Muscle layer of duodenum (tissue), 2 donors: ENCODE data around the gene DCLK1.

Experiments
- H3K27ac ChIP-seq: one replicate; pipeline ENCODE4 v1.7.0; 2013; ENCODE audit warnings: mild to moderate bottlenecking, low read length
- H3K27me3 ChIP-seq: one replicate; pipeline ENCODE4 v1.7.0; 2013; ENCODE audit warnings: low read depth, mild to moderate bottlenecking, control low read depth, low read length
- H3K36me3 ChIP-seq, 2 donors: one replicate each; pipeline ENCODE4 v1.7.0; 2013; ENCODE audit warnings: low read length in 2 of 2, control low read depth in 1 of 2, mild to moderate bottlenecking in 1 of 2; ENCODE audit not compliant: insufficient read depth in 2 of 2, control insufficient read depth in 1 of 2
- H3K4me1 ChIP-seq, 2 donors: one replicate each; pipeline ENCODE4 v1.7.0; 2013; ENCODE audit warnings: low read length in 2 of 2, mild to moderate bottlenecking in 2 of 2, control low read depth in 1 of 2, moderate library complexity in 1 of 2; ENCODE audit not compliant: insufficient read depth in 2 of 2, control insufficient read depth in 1 of 2
- H3K4me3 ChIP-seq, 2 donors: one replicate each; pipeline ENCODE4 v1.7.0; 2013; ENCODE audit warnings: low read length in 2 of 2, low read depth in 1 of 2, mild to moderate bottlenecking in 1 of 2
- H3K9me3 ChIP-seq, 2 donors: one replicate each; pipeline ENCODE4 v1.7.0; 2013; ENCODE audit warnings: low read length in 2 of 2, control low read depth in 1 of 2, mild to moderate bottlenecking in 1 of 2; ENCODE audit not compliant: control insufficient read depth in 1 of 2
- donor health status: healthy.

DCLK1 gene

DNA sequence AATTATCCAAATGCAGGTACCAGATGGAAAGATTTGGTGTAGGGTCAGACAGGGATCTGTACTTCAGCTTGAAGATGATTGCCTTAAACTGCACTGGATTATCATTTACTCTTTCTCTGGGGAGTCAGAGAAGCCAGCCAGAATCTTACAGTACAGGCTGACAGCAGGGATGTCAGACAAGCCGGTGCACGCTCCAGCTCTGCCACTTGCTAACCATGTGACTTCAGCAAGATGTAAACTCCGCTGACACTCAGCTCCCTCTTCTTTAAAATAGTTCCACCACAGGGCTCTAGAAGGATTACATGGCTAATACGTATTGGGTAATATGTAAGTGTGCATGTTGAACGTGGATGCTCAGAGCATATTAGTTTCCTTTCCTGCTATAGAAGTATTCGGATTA is 403.3 kb downstream of the DCLK1 start:
- H3K4me1 ChIP-seq: peaks cover 9 to 43% of the 10 kb centered on the region in 2 donors
- H3K27me3 ChIP-seq: no peaks in the 10 kb centered on the region
- H3K36me3 ChIP-seq: no peaks in the 10 kb centered on the region
- no peaks in the 10 kb centered on the region for H3K9me3 ChIP-seq
- H3K4me3 ChIP-seq: no peak overlapping the region
- H3K27ac ChIP-seq: no peak overlapping the region

DNA sequence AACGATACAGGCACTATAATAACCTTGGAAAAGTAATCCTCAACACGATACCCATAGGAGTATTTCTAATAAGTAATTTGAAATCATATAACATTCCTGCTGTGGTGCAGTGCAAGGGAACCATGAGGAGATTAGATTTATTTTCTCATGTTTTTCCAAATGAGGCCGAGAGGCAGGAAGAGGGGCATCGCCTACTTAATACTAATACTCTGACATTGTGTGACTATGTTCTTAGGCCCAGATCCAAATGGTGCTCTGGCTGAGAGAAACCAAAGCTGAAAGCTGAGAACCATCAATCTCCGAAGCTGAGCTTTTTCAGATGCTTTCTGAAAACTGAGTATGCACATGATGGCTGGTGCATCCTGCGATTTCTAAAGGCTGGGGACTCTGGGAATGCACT is 406.7 kb downstream of the DCLK1 start:
- Histone ChIP-seq H3K27ac (peak overlapping the region; percentile 76), H3K4me3 (no peak overlapping the region), H3K27me3 (no peaks in the 10 kb centered on the region), H3K36me3 (no peaks in the 10 kb centered on the region), H3K9me3 (no peaks in the 10 kb centered on the region), H3K4me1 (peaks cover 9 to 47% of the 10 kb centered on the region in 2 donors)

DNA sequence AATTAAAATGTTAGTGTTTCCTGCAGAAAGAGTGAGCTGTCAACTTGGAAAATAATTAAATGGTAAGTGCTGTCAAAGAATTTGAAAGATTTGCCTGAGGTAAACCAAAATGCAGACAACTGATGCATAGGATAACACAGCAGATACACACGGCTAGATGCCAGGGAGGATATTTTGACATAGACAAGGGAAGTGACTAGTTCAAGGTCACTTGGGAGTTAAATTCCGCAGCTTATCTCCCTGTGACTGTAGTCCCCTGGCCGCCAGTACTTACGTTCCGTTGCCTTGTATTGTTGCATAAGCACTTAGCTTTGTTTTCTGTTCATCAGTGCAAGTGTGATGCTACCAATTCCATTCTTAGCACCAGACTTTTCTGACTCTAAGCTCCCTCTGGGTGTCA is 407.4 kb downstream of the DCLK1 start:
- Histone ChIP-seq H3K27ac (peak overlapping the region; percentile 76), H3K4me1 (peaks cover 9 to 47% of the 10 kb centered on the region in 2 donors), H3K9me3 (no peaks in the 10 kb centered on the region), H3K36me3 (no peaks in the 10 kb centered on the region), H3K27me3 (no peaks in the 10 kb centered on the region), H3K4me3 (no peak overlapping the region)

DNA sequence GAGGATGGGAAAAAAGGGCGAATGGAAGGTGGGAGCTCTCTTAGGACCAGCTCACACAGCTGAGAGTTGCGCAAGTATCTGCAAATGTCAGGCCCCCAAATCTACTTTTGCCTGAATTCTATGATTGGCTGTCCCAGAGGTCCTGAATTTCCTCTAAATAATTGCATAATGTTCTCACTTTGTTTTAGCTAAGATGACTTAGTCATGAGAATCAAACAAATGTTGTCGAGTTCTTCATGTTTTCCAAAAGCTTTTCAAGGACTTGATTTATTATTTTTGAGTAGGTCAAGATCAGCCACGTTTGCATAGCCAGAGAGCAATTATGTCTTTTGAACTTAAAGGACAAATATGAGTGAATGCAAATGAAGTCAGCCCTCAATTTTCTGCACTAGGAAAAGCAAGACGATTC is 408.1 kb downstream of the DCLK1 start:
- no peaks in the 10 kb centered on the region for H3K9me3 ChIP-seq
- H3K27me3 ChIP-seq: no peaks in the 10 kb centered on the region
- H3K36me3 ChIP-seq: no peaks in the 10 kb centered on the region
- H3K27ac ChIP-seq: peak overlapping the region; percentile 62
- H3K4me3 ChIP-seq: no peak overlapping the region
- peaks cover 9 to 47% of the 10 kb centered on the region in 2 donors for H3K4me1 ChIP-seq

DNA sequence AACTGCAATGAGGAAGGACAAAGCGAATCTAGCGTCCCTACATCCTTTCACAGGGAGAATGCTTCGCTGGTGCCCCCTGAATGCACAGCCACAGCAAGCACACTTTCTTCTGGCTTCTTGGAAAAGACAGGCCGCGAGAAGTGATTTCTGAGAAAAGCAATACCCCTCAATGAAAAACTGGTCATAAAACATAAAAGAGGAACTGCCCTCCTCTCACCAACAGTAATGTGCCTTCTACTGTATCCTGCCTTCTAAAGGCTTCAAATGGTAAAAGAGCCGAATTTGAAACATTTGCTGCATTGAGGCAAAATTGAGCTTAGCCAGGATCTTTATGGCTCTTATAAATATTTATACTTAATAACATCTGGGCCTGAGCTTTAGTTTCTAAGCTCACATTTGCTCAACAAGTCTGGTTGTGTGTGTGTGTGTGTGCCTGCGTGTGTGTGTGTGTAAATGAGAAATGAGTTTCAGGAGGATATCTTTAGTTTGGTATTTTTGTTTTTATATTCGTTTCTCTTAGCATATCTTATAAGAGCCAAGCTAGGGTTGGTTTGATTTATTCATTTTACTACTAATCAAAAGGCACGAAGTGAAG is 408.6 kb downstream of the DCLK1 start:
- Histone ChIP-seq H3K4me3 (no peak overlapping the region), H3K36me3 (no peaks in the 10 kb centered on the region), H3K4me1 (peaks cover 9 to 47% of the 10 kb centered on the region in 2 donors), H3K27ac (peak overlapping the region; percentile 62), H3K27me3 (no peaks in the 10 kb centered on the region), H3K9me3 (no peaks in the 10 kb centered on the region)

DNA sequence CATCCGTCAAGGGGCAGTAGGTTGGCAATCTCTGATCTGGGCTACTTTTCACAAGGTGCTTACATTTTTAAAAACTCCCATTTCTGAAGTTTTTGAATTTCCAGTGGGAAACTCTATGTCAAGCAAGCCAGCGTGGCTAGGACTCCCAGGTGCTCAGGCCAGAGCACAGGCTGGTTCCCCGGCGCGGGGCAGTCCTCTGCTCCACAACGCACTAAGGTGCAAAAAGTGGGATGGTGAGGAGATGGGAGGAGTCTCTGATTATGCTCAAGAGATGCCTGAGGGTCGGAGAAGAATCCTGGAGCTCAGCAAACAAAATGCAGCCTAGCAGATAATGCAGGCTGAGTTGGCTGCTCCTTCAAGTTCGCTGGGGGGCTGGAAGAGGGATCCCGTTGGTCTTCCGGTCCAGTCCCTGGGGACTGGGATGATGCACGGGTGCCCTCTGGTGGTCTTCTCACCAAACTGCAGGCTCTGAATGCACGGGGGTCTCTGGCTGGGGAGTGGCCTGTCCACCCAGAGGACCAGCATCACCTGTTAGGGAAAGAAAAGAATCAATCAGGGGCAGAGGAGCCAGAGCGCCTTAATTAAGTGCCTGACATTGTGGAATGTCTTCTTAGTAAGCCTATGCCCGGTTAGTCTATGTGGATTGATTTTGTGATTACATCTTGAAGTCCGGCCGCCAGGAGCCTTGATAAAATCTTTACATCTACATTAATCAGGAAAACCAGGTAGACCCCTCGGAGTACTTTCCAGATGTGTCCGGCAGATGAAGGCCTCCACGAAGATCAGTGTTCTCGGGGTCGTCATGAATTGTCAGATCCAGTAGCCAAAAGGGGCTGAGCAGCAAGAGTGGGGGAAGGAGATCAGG is 410.3 kb downstream of the DCLK1 start:
- H3K9me3 ChIP-seq: no peaks in the 10 kb centered on the region
- H3K4me3 ChIP-seq: peak overlapping the region; percentile 18 to 34
- H3K27ac ChIP-seq: no peak overlapping the region
- no peaks in the 10 kb centered on the region for H3K36me3 ChIP-seq
- no peaks in the 10 kb centered on the region for H3K27me3 ChIP-seq
- H3K4me1 ChIP-seq: peaks cover 14 to 56% of the 10 kb centered on the region in 2 donors

DNA sequence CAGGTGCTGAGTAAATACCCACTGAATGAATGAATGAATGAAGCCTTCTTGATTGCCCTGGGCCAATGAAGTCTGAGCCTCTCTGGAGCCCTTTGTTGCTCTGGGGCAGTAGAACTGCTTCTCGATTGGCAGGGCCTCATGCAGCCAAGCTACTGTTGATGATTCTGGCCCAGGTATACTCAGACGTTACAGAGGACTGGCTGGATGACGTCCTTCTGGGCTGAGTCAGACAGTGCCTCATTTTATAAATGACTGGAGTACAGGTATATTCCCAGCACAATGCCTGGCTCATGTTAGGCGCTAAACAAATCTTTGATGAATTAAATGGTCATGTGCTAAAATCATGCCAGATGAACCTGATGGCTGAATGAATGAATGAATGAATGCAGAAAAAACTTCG is 410.9 kb downstream of the DCLK1 start:
- Histone ChIP-seq H3K27ac (no peak overlapping the region), H3K4me3 (no peak overlapping the region)

More for the DNA sequence above, 410.9 kb downstream of the DCLK1 start:
- Histone ChIP-seq H3K4me1 (peaks cover 16 to 61% of the 10 kb centered on the region in 2 donors), H3K27me3 (no peaks in the 10 kb centered on the region), H3K36me3 (no peaks in the 10 kb centered on the region), H3K9me3 (no peaks in the 10 kb centered on the region)
